Left kidney (tissue), 2 donors: Measurements from ENCODE around the gene TULP3. TPM values are rescaled to one million over a fixed set of nuclear protein-coding genes. Genes with fewer than 3 reads are reported as not detected.

Experiments used
- DNase-seq: peaks from one replicate; pipeline ENCODE4 v3.0.0-alpha.2; 2013
- polyA plus RNA-seq: library from polyadenylated mRNA; unstranded; fragments of 120-200 nt; gene quantifications from one replicate; pipeline ENCODE4 v1.2.1, GENCODE V29; 2013; ENCODE audit not compliant: insufficient read length

The TULP3 gene
- polyA plus RNA-seq, 1 donor: 34.7 TPM

GRCh38 chr12:2970744-2971143 is 80.1 kb downstream of the TULP3 start:
- no peak for DNase-seq

GRCh38 chr12:2973566-2973965 is 82.9 kb downstream of the TULP3 start:
- DNase-seq: no peak

- no peak for DNase-seq
Measured at GRCh38 chr12:2974560-2974971, 83.9 kb downstream of the TULP3 start.

- no peak for DNase-seq
Measured at GRCh38 chr12:2976581-2976996, 85.9 kb downstream of the TULP3 start.

GRCh38 chr12:2977776-2978175 is 87.1 kb downstream of the TULP3 start:
- DNase-seq: no peak

GRCh38 chr12:2979806-2980205 is 89.1 kb downstream of the TULP3 start:
- DNase-seq: no peak

- DNase-seq: no peak
Measured at GRCh38 chr12:2980630-2981029, 89.9 kb downstream of the TULP3 start.

- DNase-seq: no peak
Measured at GRCh38 chr12:2982361-2982760, 91.7 kb downstream of the TULP3 start.

GRCh38 chr12:2984249-2984648 is 93.6 kb downstream of the TULP3 start:
- no peak for DNase-seq

GRCh38 chr12:2984698-2985097 is 94.0 kb downstream of the TULP3 start:
- DNase-seq: no peak

GRCh38 chr12:2986876-2987275 is 96.2 kb downstream of the TULP3 start:
- no peak for DNase-seq

GRCh38 chr12:2988494-2988893 is 97.8 kb downstream of the TULP3 start:
- DNase-seq: no peak

Other genes starting within 250 kb of the TULP3 start
- gene FKBP4, start 95.9 kb upstream of the TULP3 start, polyA plus RNA-seq: 128 TPM
- gene ITFG2, start 78.2 kb upstream of the TULP3 start, polyA plus RNA-seq: 94.4 TPM
- gene NRIP2, start 55.9 kb upstream of the TULP3 start, polyA plus RNA-seq: 29.7 TPM
- 3.1 TPM for gene TEX52, start 33.9 kb upstream of the TULP3 start, polyA plus RNA-seq
- 46.4 TPM for gene FOXM1, start 13.7 kb upstream of the TULP3 start, polyA plus RNA-seq
- 40.5 TPM for gene RHNO1, start 13.7 kb upstream of the TULP3 start, polyA plus RNA-seq
- gene TEAD4, start 68.5 kb downstream of the TULP3 start, polyA plus RNA-seq: 16.7 TPM
- 79.9 TPM for gene TSPAN9, start 186.5 kb downstream of the TULP3 start, polyA plus RNA-seq